ENCODE measurements around the gene ATP6V0E1. TPM values are rescaled to one million over a fixed set of nuclear protein-coding genes. Genes with fewer than 3 reads are reported as not detected.

The ATP6V0E1 gene
- total and polyA plus RNA-seq, 2 of the 4 experiments (the other 2 are of a cell fraction), result 258 to 277 TPM

DNA sequence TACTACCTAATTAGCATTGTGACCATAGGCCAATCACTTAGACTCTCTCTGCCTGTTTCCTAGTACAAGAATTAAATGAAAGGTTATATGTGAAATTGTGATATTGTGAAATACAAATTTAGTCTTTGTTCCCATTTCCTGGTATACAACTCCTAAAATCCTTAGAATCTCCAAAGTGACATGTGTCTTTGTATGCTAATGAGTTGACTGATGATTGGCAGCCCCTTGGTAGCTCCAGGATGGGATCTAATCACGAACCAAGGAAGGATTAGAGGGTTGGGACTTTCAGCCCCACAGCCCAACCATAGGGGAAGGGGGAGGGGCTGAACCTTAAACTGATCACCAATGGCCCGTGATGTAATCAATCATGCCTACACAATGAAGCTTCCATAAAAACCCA is 31.6 kb downstream of the ATP6V0E1 start:
- Histone ChIP-seq H4K91ac (ENCODE audit: insufficient read depth, low read depth, low read length) (no peak overlapping the region), H3K18ac (ENCODE audit: low read depth, low read length) (no peak overlapping the region), H2BK15ac (ENCODE audit: low read depth, low read length) (no peak overlapping the region), H3K9ac (ENCODE audit: low read depth, low read length) (no peak overlapping the region), H3K36me3 (ENCODE audit: control insufficient read depth, insufficient read depth, low read length) (peaks cover 3% of the 10 kb centered on the region; the same call in 1 of the 2 replicates), H2BK20ac (ENCODE audit: low read depth, low read length) (no peak overlapping the region), H3K9me1 (ENCODE audit: insufficient read depth, low read length) (peaks cover 25% of the 10 kb centered on the region), H3K56ac (ENCODE audit: extremely low read depth, insufficient read depth, low read length) (no peak overlapping the region), H3K9me3 (ENCODE audit: control insufficient read depth, insufficient read depth, low read length) (no peaks in the 10 kb centered on the region), H3K27ac (ENCODE audit: insufficient read depth, low read length) (no peak overlapping the region), H2BK120ac (ENCODE audit: low read depth, low read length) (no peak overlapping the region), H3K27me3 (ENCODE audit: control insufficient read depth, insufficient read depth, low read length) (no peaks in the 10 kb centered on the region), H3K79me1 (ENCODE audit: low read depth in 1 of 2, low read length in 2 of 2) (peaks cover 40 to 83% of the 10 kb centered on the region in 2 experiments), H4K8ac (ENCODE audit: low read depth in 2 of 2, low read length in 2 of 2) (no peak overlapping the region), H3K4ac (ENCODE audit: low read depth, low read length) (no peak overlapping the region), H2AFZ (replicated peaks; ENCODE audit: low read length, poor library complexity) (no peak overlapping the region), H3K4me1 (ENCODE audit: control insufficient read depth, insufficient read depth, low read length) (peaks cover 17% of the 10 kb centered on the region), H3K4me2 (ENCODE audit: low read depth, low read length) (no peak overlapping the region), H3K23ac (ENCODE audit: low read depth, low read length) (no peak overlapping the region), H2AK9ac (replicated peaks; ENCODE audit: low read depth, low read length, poor library complexity) (no peak overlapping the region), H3K4me3 (ENCODE audit: insufficient read depth, low read depth, low read length) (no peak overlapping the region), H2BK5ac (ENCODE audit: low read depth, low read length, poor library complexity, severe bottlenecking) (no peak overlapping the region), H4K20me1 (ENCODE audit: insufficient read depth, low read length) (peaks cover 45% of the 10 kb centered on the region), H2AK5ac (ENCODE audit: low read depth, low read length) (no peak overlapping the region), H3K14ac (replicated peaks; ENCODE audit: low read depth, low read length) (no peak overlapping the region), H4K5ac (ENCODE audit: low read depth, low read length) (no peak overlapping the region)
- POLR2A ChIA-PET (ENCODE audit: unreplicated experiment), result no interaction called here
- DNase-seq (no peak), ATAC-seq (ENCODE audit: low read depth) (no peak)
- TF ChIP-seq SMC3 (IDR thresholded peaks at IDR 0.05; ENCODE audit: low read depth, low read length) (no peak), USF2 (IDR thresholded peaks at IDR 0.05; ENCODE audit: low read depth, low read length) (no peak), CEBPB (IDR thresholded peaks at IDR 0.05; ENCODE audit: low read depth, low read length) (peak; percentile 16; the same call in 1 of the 2 replicates)
- dilution Hi-C loops (cut with HindIII; ENCODE audit: low sequenced_read_pairs, unreplicated experiment), result no loop called here
- CTCF ChIA-PET, result interaction anchor here (0.6 kb wide), 1 partner anchor 201 kb away, joined by 3 read pairs; no protein-coding TSS in a partner anchor
- intact Hi-C loops (cut with micrococcal nuclease), result no loop called here
- in situ Hi-C loops (cut with MboI; ENCODE audit: low sequenced_read_pairs), result no loop called here
- whole genome bisulfite sequencing, 2 experiments (ENCODE audit: extremely low coverage in 2 of 2, insufficient read length in 1 of 2), result no CpG with 5 or more reads among the region's 2 CpGs
- BruUV-seq (replicated peaks), result no TSS peak
